Measurements from ENCODE around the gene PRDM12.

GRCh38 chr9:130651221-130651620 is 13.2 kb upstream of the PRDM12 start:
- TF ChIP-seq CTCF (IDR thresholded peaks at IDR 0.05) (no peak), POLR2A (IDR thresholded peaks at IDR 0.05) (no peak), EP300 (IDR thresholded peaks at IDR 0.05) (no peak)
